SK-N-SH treated with all-trans-retinoic acid at 6 μM for 48 hours (cell line): Measurements from ENCODE around the gene SNRPA1.

ENCODE experiments used
- ATAC-seq: fragments of 200-7000 bp; cut with Tn5 transposase; 3 replicates; pipeline ENCODE4 v1.9.1; 2020; ENCODE audit warnings: mild to moderate bottlenecking, moderate library complexity
- ARNTL ChIP-seq: fragments of 450-650 bp; formaldehyde crosslinking; IDR thresholded peaks from 2 replicates; pipeline ENCODE4 v1.5.0; 2020; ENCODE audit warnings: low read depth, mild to moderate bottlenecking, moderate library complexity, borderline replicate concordance
- BACH2 ChIP-seq: fragments of 250-450 bp; sonication (Bioruptor Pico); IDR thresholded peaks from 2 replicates; pipeline ENCODE4 v1.9.0; 2021; ENCODE audit warnings: mild to moderate bottlenecking, borderline replicate concordance
- CREB5 ChIP-seq: fragments of 250-450 bp; sonication (Bioruptor Pico); IDR thresholded peaks from 2 replicates; pipeline ENCODE4 v1.5.1; 2020; ENCODE audit warnings: low read depth, mild to moderate bottlenecking, moderate library complexity
- CSDC2 ChIP-seq: fragments of 250-450 bp; sonication (Bioruptor Pico); IDR thresholded peaks from 2 replicates; pipeline ENCODE4 v1.5.0; 2020; ENCODE audit warnings: mild to moderate bottlenecking, moderate library complexity
- ESRRG ChIP-seq: fragments of 250-450 bp; sonication (Bioruptor Pico); IDR thresholded peaks from 2 replicates; pipeline ENCODE4 v1.6.1; 2021; ENCODE audit warnings: mild to moderate bottlenecking
- GLIS3 ChIP-seq: fragments of 250-450 bp; sonication (Bioruptor Pico); IDR thresholded peaks from 2 replicates; pipeline ENCODE4 v1.5.0; 2020; ENCODE audit warnings: mild to moderate bottlenecking, moderate library complexity
- ISL1 ChIP-seq: fragments of 250-450 bp; sonication (Bioruptor Pico); IDR thresholded peaks from 2 replicates; pipeline ENCODE4 v2.1.2; 2022; ENCODE audit warnings: mild to moderate bottlenecking, moderate library complexity
- PATZ1 ChIP-seq: fragments of 250-450 bp; sonication (Bioruptor Pico); IDR thresholded peaks from 2 replicates; pipeline ENCODE4 v1.8.0; 2020; ENCODE audit warnings: mild to moderate bottlenecking, moderate library complexity, borderline replicate concordance
- POU6F1 ChIP-seq: fragments of 250-450 bp; sonication (Bioruptor Pico); IDR thresholded peaks from 2 replicates; pipeline ENCODE4 v1.8.0; 2021; ENCODE audit warnings: low read depth, mild to moderate bottlenecking, moderate library complexity, borderline replicate concordance
- PPARA ChIP-seq: fragments of 250-450 bp; sonication (Bioruptor Pico); IDR thresholded peaks from 2 replicates; pipeline ENCODE4 v1.5.0; 2020; ENCODE audit warnings: mild to moderate bottlenecking, borderline replicate concordance
- RARB ChIP-seq: fragments of 250-450 bp; sonication (Bioruptor Pico); IDR thresholded peaks from 2 replicates; pipeline ENCODE4 v1.8.0; 2021; ENCODE audit warnings: mild to moderate bottlenecking, moderate library complexity
- TCF4 ChIP-seq: fragments of 250-450 bp; sonication (Bioruptor Pico); IDR thresholded peaks from 2 replicates; pipeline ENCODE4 v1.8.0; 2021; ENCODE audit warnings: mild to moderate bottlenecking, moderate library complexity, borderline replicate concordance
- TOX ChIP-seq: fragments of 250-450 bp; sonication (Bioruptor Pico); IDR thresholded peaks from 2 replicates; pipeline ENCODE4 v1.8.0; 2021; ENCODE audit warnings: mild to moderate bottlenecking, moderate library complexity, borderline replicate concordance
- ZC3H10 ChIP-seq: fragments of 250-450 bp; sonication (Bioruptor Pico); IDR thresholded peaks from 2 replicates; pipeline ENCODE4 v1.5.1; 2021; ENCODE audit warnings: mild to moderate bottlenecking, moderate library complexity
- ZFP3 ChIP-seq: fragments of 250-450 bp; sonication (Bioruptor Pico); IDR thresholded peaks from 2 replicates; pipeline ENCODE4 v1.5.0; 2020; ENCODE audit warnings: mild to moderate bottlenecking, moderate library complexity
- ZFP30 ChIP-seq: fragments of 450-650 bp; formaldehyde crosslinking; IDR thresholded peaks from 2 replicates; pipeline ENCODE4 v1.5.0; 2022; ENCODE audit warnings: mild to moderate bottlenecking, moderate library complexity
- ZNF565 ChIP-seq: fragments of 450-650 bp; formaldehyde crosslinking; conservative IDR thresholded peaks from 2 replicates; pipeline ENCODE4 v1.5.0; 2020; ENCODE audit warnings: low read depth, mild to moderate bottlenecking, moderate library complexity
- ZNF70 ChIP-seq: fragments of 450-650 bp; formaldehyde crosslinking; IDR thresholded peaks from 2 replicates; pipeline ENCODE4 v1.5.0; 2020; ENCODE audit warnings: mild to moderate bottlenecking, moderate library complexity
- ZNF8 ChIP-seq: fragments of 450-650 bp; formaldehyde crosslinking; IDR thresholded peaks from 2 replicates; pipeline ENCODE4 v1.5.0; 2020; ENCODE audit warnings: mild to moderate bottlenecking, moderate library complexity
- TF ChIP-seq, protein P1 (sequence below): fragments of 250-450 bp; sonication (Bioruptor Pico); IDR thresholded peaks from 2 replicates; pipeline ENCODE4 v1.5.1; 2021; ENCODE audit warnings: mild to moderate bottlenecking, moderate library complexity
- TF ChIP-seq, protein P2 (sequence below): fragments of 250-450 bp; sonication (Bioruptor Pico); IDR thresholded peaks from 2 replicates; pipeline ENCODE4 v1.5.0; 2020; ENCODE audit warnings: mild to moderate bottlenecking, moderate library complexity

Gene SNRPA1

GRCh38 chr15:101325263-101326025 is 30.4 kb upstream of the SNRPA1 start:
- no peak for ATAC-seq
- no peak for TF ChIP-seq ZFP3 (CRISPR knock-in tag)
- TF ChIP-seq BACH2 (CRISPR knock-in tag) = no peak
- no peak for TF ChIP-seq ISL1 (CRISPR knock-in tag)
- TF ChIP-seq ZNF8 (CRISPR knock-in tag) = no peak
- TF ChIP-seq TCF4 (CRISPR knock-in tag) = no peak
- no peak for TF ChIP-seq ZC3H10 (CRISPR knock-in tag)
- no peak for TF ChIP-seq CSDC2 (CRISPR knock-in tag)
- TF ChIP-seq ZNF70 (CRISPR knock-in tag) = no peak
- no peak for TF ChIP-seq GLIS3 (CRISPR knock-in tag)
- no peak for TF ChIP-seq PPARA (CRISPR knock-in tag)

DNA sequence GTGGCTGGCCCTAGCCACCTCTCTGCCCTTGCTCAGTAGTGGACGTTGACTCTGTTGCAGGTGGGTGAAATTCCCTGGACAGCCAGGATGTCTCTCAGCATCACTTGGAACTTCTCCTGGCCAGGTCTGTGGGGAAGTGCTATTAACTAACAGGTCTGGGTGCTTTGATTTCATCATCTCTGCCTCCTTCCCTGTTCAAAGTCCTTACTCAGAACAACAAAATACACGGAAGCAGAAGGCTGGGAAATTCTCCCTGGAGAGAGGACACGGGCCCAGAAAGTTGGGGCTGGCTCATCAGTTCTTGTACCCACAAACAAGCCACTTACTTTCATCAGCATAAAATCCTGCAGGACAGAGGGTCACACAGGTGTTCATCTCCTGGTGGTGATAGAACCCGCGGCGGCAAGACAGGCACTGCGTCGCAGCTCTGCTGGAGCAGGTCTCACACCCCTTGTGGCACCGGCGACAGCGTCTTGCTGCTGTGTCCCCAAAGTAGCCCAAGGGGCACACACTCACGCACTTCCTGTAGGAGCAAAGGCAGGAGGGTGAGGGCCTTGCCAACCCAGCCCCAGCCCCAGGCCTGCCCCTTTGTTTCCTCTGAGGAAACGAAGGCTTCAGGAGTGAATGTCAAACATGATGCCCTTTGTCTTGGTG is 29.6 kb upstream of the SNRPA1 start:
- no peak for ATAC-seq
- TF ChIP-seq ZFP3 (CRISPR knock-in tag) (no peak), ZC3H10 (CRISPR knock-in tag) (no peak), RARB (CRISPR knock-in tag) (no peak), ZNF70 (CRISPR knock-in tag) (no peak), ZNF565 (no peak), CREB5 (no peak), BACH2 (CRISPR knock-in tag) (no peak), ISL1 (CRISPR knock-in tag) (no peak), ARNTL (CRISPR knock-in tag) (no peak), ESRRG (CRISPR knock-in tag) (no peak), POU6F1 (no peak), ZFP30 (CRISPR knock-in tag) (no peak), TOX (no peak), PPARA (CRISPR knock-in tag) (no peak), PATZ1 (CRISPR knock-in tag) (no peak)
- TF ChIP-seq, protein P1, sequence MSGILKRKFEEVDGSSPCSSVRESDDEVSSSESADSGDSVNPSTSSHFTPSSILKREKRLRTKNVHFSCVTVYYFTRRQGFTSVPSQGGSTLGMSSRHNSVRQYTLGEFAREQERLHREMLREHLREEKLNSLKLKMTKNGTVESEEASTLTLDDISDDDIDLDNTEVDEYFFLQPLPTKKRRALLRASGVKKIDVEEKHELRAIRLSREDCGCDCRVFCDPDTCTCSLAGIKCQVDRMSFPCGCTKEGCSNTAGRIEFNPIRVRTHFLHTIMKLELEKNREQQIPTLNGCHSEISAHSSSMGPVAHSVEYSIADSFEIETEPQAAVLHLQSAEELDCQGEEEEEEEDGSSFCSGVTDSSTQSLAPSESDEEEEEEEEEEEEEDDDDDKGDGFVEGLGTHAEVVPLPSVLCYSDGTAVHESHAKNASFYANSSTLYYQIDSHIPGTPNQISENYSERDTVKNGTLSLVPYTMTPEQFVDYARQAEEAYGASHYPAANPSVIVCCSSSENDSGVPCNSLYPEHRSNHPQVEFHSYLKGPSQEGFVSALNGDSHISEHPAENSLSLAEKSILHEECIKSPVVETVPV (CRISPR knock-in tag) = no peak
- TF ChIP-seq, protein P2, sequence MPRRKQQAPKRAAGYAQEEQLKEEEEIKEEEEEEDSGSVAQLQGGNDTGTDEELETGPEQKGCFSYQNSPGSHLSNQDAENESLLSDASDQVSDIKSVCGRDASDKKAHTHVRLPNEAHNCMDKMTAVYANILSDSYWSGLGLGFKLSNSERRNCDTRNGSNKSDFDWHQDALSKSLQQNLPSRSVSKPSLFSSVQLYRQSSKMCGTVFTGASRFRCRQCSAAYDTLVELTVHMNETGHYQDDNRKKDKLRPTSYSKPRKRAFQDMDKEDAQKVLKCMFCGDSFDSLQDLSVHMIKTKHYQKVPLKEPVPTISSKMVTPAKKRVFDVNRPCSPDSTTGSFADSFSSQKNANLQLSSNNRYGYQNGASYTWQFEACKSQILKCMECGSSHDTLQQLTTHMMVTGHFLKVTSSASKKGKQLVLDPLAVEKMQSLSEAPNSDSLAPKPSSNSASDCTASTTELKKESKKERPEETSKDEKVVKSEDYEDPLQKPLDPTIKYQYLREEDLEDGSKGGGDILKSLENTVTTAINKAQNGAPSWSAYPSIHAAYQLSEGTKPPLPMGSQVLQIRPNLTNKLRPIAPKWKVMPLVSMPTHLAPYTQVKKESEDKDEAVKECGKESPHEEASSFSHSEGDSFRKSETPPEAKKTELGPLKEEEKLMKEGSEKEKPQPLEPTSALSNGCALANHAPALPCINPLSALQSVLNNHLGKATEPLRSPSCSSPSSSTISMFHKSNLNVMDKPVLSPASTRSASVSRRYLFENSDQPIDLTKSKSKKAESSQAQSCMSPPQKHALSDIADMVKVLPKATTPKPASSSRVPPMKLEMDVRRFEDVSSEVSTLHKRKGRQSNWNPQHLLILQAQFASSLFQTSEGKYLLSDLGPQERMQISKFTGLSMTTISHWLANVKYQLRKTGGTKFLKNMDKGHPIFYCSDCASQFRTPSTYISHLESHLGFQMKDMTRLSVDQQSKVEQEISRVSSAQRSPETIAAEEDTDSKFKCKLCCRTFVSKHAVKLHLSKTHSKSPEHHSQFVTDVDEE (CRISPR knock-in tag) = no peak
